Measurements from ENCODE around the gene NT5C1B. TPM values are rescaled to one million over a fixed set of nuclear protein-coding genes. Genes with fewer than 3 reads are reported as not detected.
A peak's percentile ranks its signal among the peaks of the same experiment; 100 is the strongest.

The NT5C1B gene
- total and polyA plus RNA-seq, 9 donors = not detected

GRCh38 chr2:18525236-18525635 lies 64.1 kb downstream of the NT5C1B start:
- no peak overlapping the region for H3K4me3 ChIP-seq
- DNase-seq = no peak
- 88 to 97% (median 91%) methylated on average over 2 of the region's 2 CpGs for WGBS, 3 donors
- H3K27ac ChIP-seq = no peak overlapping the region
- no peaks in the 10 kb centered on the region for H3K4me1 ChIP-seq (ENCODE audit: insufficient read depth)
- no peaks in the 10 kb centered on the region for H3K27me3 ChIP-seq
- intact Hi-C loops (cut with DNase I) = loop anchor here in 3 of 4 donors (10.0 kb wide), 2 partner anchors 840 to 1340 kb away; no protein-coding TSS in a partner anchor
- TF ChIP-seq POLR2A (IDR thresholded peaks at IDR 0.05) (no peak), CTCF (IDR thresholded peaks at IDR 0.05) (no peak), EP300 (IDR thresholded peaks at IDR 0.05) (no peak)
- H3K9me3 ChIP-seq = no peaks in the 10 kb centered on the region
- H3K36me3 ChIP-seq = no peaks in the 10 kb centered on the region

GRCh38 chr2:18522484-18523146 lies 66.8 kb downstream of the NT5C1B start:
- DNase-seq = no peak
- 98 to 99% (median 98%) methylated on average over 2 of the region's 2 CpGs for WGBS, 3 donors
- no peaks in the 10 kb centered on the region for H3K4me1 ChIP-seq (ENCODE audit: insufficient read depth)
- no peaks in the 10 kb centered on the region for H3K9me3 ChIP-seq
- no peaks in the 10 kb centered on the region for H3K27me3 ChIP-seq
- no peaks in the 10 kb centered on the region for H3K36me3 ChIP-seq
- TF ChIP-seq POLR2A (IDR thresholded peaks at IDR 0.05) (no peak), CTCF (IDR thresholded peaks at IDR 0.05) (no peak), EP300 (IDR thresholded peaks at IDR 0.05) (no peak)
- no peak overlapping the region for H3K27ac ChIP-seq
- no peak overlapping the region for H3K4me3 ChIP-seq
- intact Hi-C loops (cut with DNase I) = loop anchor here (5.0 to 10.0 kb wide), 4 partner anchors 840 to 1342 kb away; no protein-coding TSS in a partner anchor

GRCh38 chr2:18520451-18521425 lies 68.6 kb downstream of the NT5C1B start:
- Histone ChIP-seq H3K4me1 (ENCODE audit: insufficient read depth) (no peaks in the 10 kb centered on the region), H3K27ac (no peak overlapping the region), H3K36me3 (no peaks in the 10 kb centered on the region), H3K9me3 (no peaks in the 10 kb centered on the region), H3K27me3 (no peaks in the 10 kb centered on the region), H3K4me3 (no peak overlapping the region)
- DNase-seq = peak; percentile 65 to 89 (median 83)
- 49 to 56% (median 49%) methylated on average over 16 of the region's 16 CpGs for WGBS, 3 donors
- TF ChIP-seq POLR2A (IDR thresholded peaks at IDR 0.05) = no peak
- peak; percentile 55 to 73 (median 66) for TF ChIP-seq CTCF (IDR thresholded peaks at IDR 0.05)
- intact Hi-C loops (cut with DNase I) = loop anchor here (5.0 to 10.0 kb wide), 4 partner anchors 842 to 1344 kb away; no protein-coding TSS in a partner anchor

GRCh38 chr2:18519914-18520450 lies 69.4 kb downstream of the NT5C1B start:
- no peak for DNase-seq
- intact Hi-C loops (cut with DNase I) = loop anchor here (5.0 to 10.0 kb wide), 4 partner anchors 842 to 1345 kb away; no protein-coding TSS in a partner anchor
- Histone ChIP-seq H3K27ac (no peak overlapping the region), H3K4me1 (ENCODE audit: insufficient read depth) (no peaks in the 10 kb centered on the region), H3K4me3 (no peak overlapping the region), H3K9me3 (no peaks in the 10 kb centered on the region), H3K27me3 (no peaks in the 10 kb centered on the region), H3K36me3 (no peaks in the 10 kb centered on the region)
- WGBS, 3 donors = 41 to 60% (median 53%) methylated on average over 7 of the region's 7 CpGs
- TF ChIP-seq EP300 (IDR thresholded peaks at IDR 0.05) (no peak), CTCF (IDR thresholded peaks at IDR 0.05) (no peak), POLR2A (IDR thresholded peaks at IDR 0.05) (no peak)

Measured in ovary (tissue), 9 donors.